Ascending aorta (tissue), 2 donors: ENCODE data around the gene ETV1. TPM values are rescaled to one million over a fixed set of nuclear protein-coding genes. Genes with fewer than 3 reads are reported as not detected.
"Not testable (repeated sequence)": the region's sequence is repeated elsewhere in the genome, so short reads cannot be mapped to it uniquely, and the experiment has no call there.

Experiments
- DNase-seq, 2 donors: peaks; one replicate each; pipeline ENCODE4 v3.0.0-alpha.2; 2019; ENCODE audit warnings: low spot score in 2 of 2
- H3K27ac ChIP-seq, 2 donors: fragments of 200-600 bp; sonication (generic); one replicate each; pipeline ENCODE4 v1.5.1; 2016 to 2017; ENCODE audit warnings: mild to moderate bottlenecking in 1 of 2
- H3K27me3 ChIP-seq: fragments of 200-600 bp; sonication (generic); one replicate; pipeline ENCODE4 v1.5.1; 2017
- H3K36me3 ChIP-seq, 2 donors: fragments of 200-600 bp; sonication (generic); one replicate each; pipeline ENCODE4 v1.5.1; 2016
- H3K4me1 ChIP-seq, 2 donors: fragments of 200-600 bp; sonication (generic); one replicate each; pipeline ENCODE4 v1.5.1; 2016 to 2017; ENCODE audit warnings: mild to moderate bottlenecking in 1 of 2
- H3K4me3 ChIP-seq, 2 donors: fragments of 200-600 bp; sonication (generic); one replicate each; pipeline ENCODE4 v1.5.1; 2016 to 2017; ENCODE audit warnings: mild to moderate bottlenecking in 1 of 2
- H3K9me3 ChIP-seq, 2 donors: fragments of 200-600 bp; sonication (generic); one replicate each; pipeline ENCODE4 v1.5.1; 2016
- intact Hi-C: fragments of 100-400 bp; cut with DNase I; formaldehyde crosslinking; loops from one replicate; pipeline ENCODE4 v1.15.1; 2023
- total RNA-seq: library from RNA; depleted of rRNA; stranded (reverse); fragments of >200 nt; gene quantifications from one replicate; pipeline ENCODE4 v1.1.0, GENCODE V29; 2016
- TF ChIP-seq, protein P1 (sequence below), 3 experiments: fragments of 200-600 bp in 2 of 3; fragments of 450-650 bp in 1 of 3; sonication (generic) in 2 of 3; IDR thresholded peaks; one replicate each; pipeline ENCODE4 v1.5.1; 2016 to 2019; ENCODE audit warnings: antibody characterized with exemption in 3 of 3, mild to moderate bottlenecking in 1 of 3, moderate library complexity in 1 of 3

Gene ETV1
- total RNA-seq, 1 donor from 2014 or later, result 5.3 TPM

GRCh38 chr7:13933091-13933490, 56.4 kb downstream of the ETV1 start:
- intact Hi-C loops, result no loop called here
- H3K9me3 ChIP-seq, result no peaks in the 10 kb centered on the region
- no peaks in the 10 kb centered on the region for H3K27me3 ChIP-seq
- TF ChIP-seq, protein P1, sequence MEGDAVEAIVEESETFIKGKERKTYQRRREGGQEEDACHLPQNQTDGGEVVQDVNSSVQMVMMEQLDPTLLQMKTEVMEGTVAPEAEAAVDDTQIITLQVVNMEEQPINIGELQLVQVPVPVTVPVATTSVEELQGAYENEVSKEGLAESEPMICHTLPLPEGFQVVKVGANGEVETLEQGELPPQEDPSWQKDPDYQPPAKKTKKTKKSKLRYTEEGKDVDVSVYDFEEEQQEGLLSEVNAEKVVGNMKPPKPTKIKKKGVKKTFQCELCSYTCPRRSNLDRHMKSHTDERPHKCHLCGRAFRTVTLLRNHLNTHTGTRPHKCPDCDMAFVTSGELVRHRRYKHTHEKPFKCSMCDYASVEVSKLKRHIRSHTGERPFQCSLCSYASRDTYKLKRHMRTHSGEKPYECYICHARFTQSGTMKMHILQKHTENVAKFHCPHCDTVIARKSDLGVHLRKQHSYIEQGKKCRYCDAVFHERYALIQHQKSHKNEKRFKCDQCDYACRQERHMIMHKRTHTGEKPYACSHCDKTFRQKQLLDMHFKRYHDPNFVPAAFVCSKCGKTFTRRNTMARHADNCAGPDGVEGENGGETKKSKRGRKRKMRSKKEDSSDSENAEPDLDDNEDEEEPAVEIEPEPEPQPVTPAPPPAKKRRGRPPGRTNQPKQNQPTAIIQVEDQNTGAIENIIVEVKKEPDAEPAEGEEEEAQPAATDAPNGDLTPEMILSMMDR (IDR thresholded peaks at IDR 0.05), result no peak
- H3K4me3 ChIP-seq, result peak overlapping the region in 1 of 2 donors; percentile 29
- H3K4me1 ChIP-seq, result no peaks in the 10 kb centered on the region
- peak overlapping the region in 1 of 2 donors; percentile 38 for H3K27ac ChIP-seq
- H3K36me3 ChIP-seq, result peaks cover 0 to 4% of the 10 kb centered on the region in 2 donors
- no peak for DNase-seq

- H3K9me3 ChIP-seq, result no peaks in the 10 kb centered on the region
- no peaks in the 10 kb centered on the region for H3K4me1 ChIP-seq
- TF ChIP-seq, protein P1 (IDR thresholded peaks at IDR 0.05), result no peak
- H3K27ac ChIP-seq, result no peak overlapping the region
- no peak overlapping the region for H3K4me3 ChIP-seq
- intact Hi-C loops, result no loop called here
- no peaks in the 10 kb centered on the region for H3K27me3 ChIP-seq
- H3K36me3 ChIP-seq, result peaks cover 0 to 4% of the 10 kb centered on the region in 2 donors
- DNase-seq, result no peak
Observed at GRCh38 chr7:13932131-13932530, 57.3 kb downstream of the ETV1 start.

- H3K36me3 ChIP-seq, result no peaks in the 10 kb centered on the region
- H3K4me3 ChIP-seq, result no peak overlapping the region
- no peak for DNase-seq
- H3K4me1 ChIP-seq, result no peaks in the 10 kb centered on the region
- no peaks in the 10 kb centered on the region for H3K27me3 ChIP-seq
- H3K9me3 ChIP-seq, result no peaks in the 10 kb centered on the region
- no peak overlapping the region for H3K27ac ChIP-seq
- TF ChIP-seq, protein P1 (IDR thresholded peaks at IDR 0.05), result no peak
- intact Hi-C loops, result loop anchor here (5.0 kb wide), 1 partner anchor 66 kb away; the partner anchor contains the start of gene ETV1
Observed at GRCh38 chr7:13921062-13921461, 68.4 kb downstream of the ETV1 start.

DNA sequence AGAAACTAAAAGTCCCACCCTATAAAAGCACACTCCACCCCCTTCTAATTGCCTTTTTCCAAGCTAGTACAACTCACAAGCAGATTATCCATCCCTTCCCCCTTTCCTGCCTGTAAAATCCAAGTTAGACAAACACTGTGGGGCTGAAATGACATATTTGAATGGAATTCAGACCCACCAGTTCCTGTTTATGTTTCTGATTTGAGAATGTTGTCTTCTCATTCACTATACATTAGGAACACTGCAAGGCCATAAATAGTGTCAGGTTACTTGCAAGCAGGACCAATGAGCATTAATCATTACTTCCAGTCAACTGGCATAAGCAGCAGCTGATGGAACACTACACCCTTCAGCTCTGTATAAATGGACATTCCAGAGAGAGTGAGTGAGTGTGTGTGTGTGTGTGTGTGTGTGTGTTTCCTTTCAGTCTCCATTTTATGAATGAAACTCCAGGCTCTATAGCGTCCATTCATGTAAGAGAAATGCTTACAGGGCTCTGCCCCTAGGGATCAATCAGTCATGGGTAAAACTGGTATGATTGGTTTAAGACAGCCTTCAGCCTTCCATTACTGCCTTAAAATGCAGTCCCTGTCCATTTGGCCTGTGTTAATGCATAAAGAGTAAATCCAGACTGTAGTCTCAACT, 69.3 kb downstream of the ETV1 start:
- Histone ChIP-seq H3K4me1 (no peaks in the 10 kb centered on the region), H3K27me3 (no peaks in the 10 kb centered on the region), H3K4me3 (no peak overlapping the region), H3K27ac (peak overlapping the region; percentile 48 to 54), H3K9me3 (no peaks in the 10 kb centered on the region), H3K36me3 (no peaks in the 10 kb centered on the region)
- intact Hi-C loops, result loop anchor here (5.0 kb wide), 1 partner anchor 67 kb away; the partner anchor contains the start of gene ETV1
- TF ChIP-seq, protein P1 (IDR thresholded peaks at IDR 0.05), result no peak
- DNase-seq, result peak in 1 of 2 donors; percentile 68

DNA sequence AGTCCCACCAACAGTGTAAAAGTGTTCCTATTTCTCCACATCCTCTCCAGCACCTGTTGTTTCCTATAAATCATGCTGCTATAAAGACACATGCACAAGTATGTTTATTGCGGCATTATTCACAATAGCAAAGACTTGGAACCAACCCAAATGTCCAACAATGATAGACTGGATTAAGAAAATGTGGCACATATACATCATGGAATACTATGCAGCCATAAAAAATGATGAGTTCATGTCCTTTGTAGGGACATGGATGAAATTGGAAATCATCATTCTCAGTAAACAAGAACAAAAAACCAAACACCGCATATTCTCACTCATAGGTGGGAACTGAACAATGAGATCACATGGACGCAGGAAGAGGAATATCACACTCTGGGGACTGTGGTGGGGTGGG, 71.1 kb downstream of the ETV1 start:
- H3K4me3 ChIP-seq, DNase-seq, H3K27ac ChIP-seq, H3K9me3 ChIP-seq, H3K27me3 ChIP-seq, H3K36me3 ChIP-seq, intact Hi-C loops, H3K4me1 ChIP-seq: not testable (repeated sequence)

DNA sequence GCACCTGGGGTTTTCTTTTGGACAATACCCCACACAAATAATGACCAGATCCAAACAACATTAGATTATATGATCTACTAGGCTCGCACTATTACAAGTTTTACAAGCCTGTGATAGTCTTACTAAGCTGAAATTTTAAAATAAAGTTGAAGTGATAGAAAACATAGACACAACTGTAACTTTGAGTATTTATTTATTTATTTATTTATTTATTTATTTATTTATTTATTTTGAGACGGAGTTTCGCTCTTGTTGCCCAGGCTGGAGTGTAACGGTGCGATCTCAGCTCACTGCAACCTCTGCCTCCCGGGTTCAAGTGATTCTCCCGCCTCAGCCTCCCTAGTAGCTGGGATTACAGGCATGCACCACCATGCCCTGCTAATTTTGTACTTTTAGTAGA, 72.4 kb downstream of the ETV1 start:
- DNase-seq, H3K9me3 ChIP-seq, H3K36me3 ChIP-seq, H3K27me3 ChIP-seq, H3K27ac ChIP-seq, intact Hi-C loops, H3K4me1 ChIP-seq, H3K4me3 ChIP-seq: not testable (repeated sequence)

GRCh38 chr7:13915891-13916290, 73.6 kb downstream of the ETV1 start:
- no peak overlapping the region for H3K4me3 ChIP-seq
- intact Hi-C loops, result no loop called here
- no peaks in the 10 kb centered on the region for H3K36me3 ChIP-seq
- H3K27ac ChIP-seq, result no peak overlapping the region
- H3K4me1 ChIP-seq, result no peaks in the 10 kb centered on the region
- TF ChIP-seq, protein P1 (IDR thresholded peaks at IDR 0.05), result no peak
- no peaks in the 10 kb centered on the region for H3K9me3 ChIP-seq
- no peak for DNase-seq
- H3K27me3 ChIP-seq, result no peaks in the 10 kb centered on the region
